GM19452 (cell line): ENCODE measurements around the gene WDR49.

Source experiments
- ATAC-seq: cut with Tn5 transposase; IDR thresholded peaks from one replicate; pipeline ENCODE4 v1.9.1; 2021; ENCODE audit not compliant: unreplicated experiment

Gene WDR49

GRCh38 chr3:167653760-167654159 is at the start of gene WDR49:
Gene WDR49, minus strand, starts transcription at chr3:167653942. Its CDS starts 517 bp downstream, at chr3:167653425.
- ATAC-seq, result no peak

- no peak for ATAC-seq
Observed at GRCh38 chr3:167700926-167701325, 47.2 kb upstream of the WDR49 start.

- ATAC-seq, result no peak
Observed at GRCh38 chr3:167700046-167700445, 46.3 kb upstream of the WDR49 start.

- ATAC-seq, result no peak
Observed at GRCh38 chr3:167694121-167694520, 40.4 kb upstream of the WDR49 start.

- ATAC-seq, result peak; percentile 100
Observed at GRCh38 chr3:167691366-167691765, 37.6 kb upstream of the WDR49 start.

- peak; percentile 84 for ATAC-seq
Observed at GRCh38 chr3:167684388-167684993, 30.7 kb upstream of the WDR49 start.

- no peak for ATAC-seq
Observed at GRCh38 chr3:167679526-167679925, 25.8 kb upstream of the WDR49 start.

- no peak for ATAC-seq
Observed at GRCh38 chr3:167675848-167676247, 22.1 kb upstream of the WDR49 start.

GRCh38 chr3:167673221-167673620 is 19.5 kb upstream of the WDR49 start:
- no peak for ATAC-seq

GRCh38 chr3:167671878-167672427 is 18.2 kb upstream of the WDR49 start:
- no peak for ATAC-seq

- ATAC-seq, result no peak
Observed at GRCh38 chr3:167669699-167670098, 16.0 kb upstream of the WDR49 start.

- no peak for ATAC-seq
Observed at GRCh38 chr3:167668651-167669050, 14.9 kb upstream of the WDR49 start.

GRCh38 chr3:167666563-167666962 is 12.8 kb upstream of the WDR49 start:
- no peak for ATAC-seq

- no peak for ATAC-seq
Observed at GRCh38 chr3:167662919-167663400, 9.2 kb upstream of the WDR49 start.

- no peak for ATAC-seq
Observed at GRCh38 chr3:167657684-167658225, 4.0 kb upstream of the WDR49 start.

- ATAC-seq, result no peak
Observed at GRCh38 chr3:167656821-167657220, 3.1 kb upstream of the WDR49 start.

- ATAC-seq, result no peak
Observed at GRCh38 chr3:167653155-167653554, 587 bp downstream of the WDR49 start.

- no peak for ATAC-seq
Observed at GRCh38 chr3:167651826-167652225, 1.9 kb downstream of the WDR49 start.

- ATAC-seq, result no peak
Observed at GRCh38 chr3:167650459-167650858, 3.3 kb downstream of the WDR49 start.

- no peak for ATAC-seq
Observed at GRCh38 chr3:167649746-167650145, 4.0 kb downstream of the WDR49 start.

- ATAC-seq, result no peak
Observed at GRCh38 chr3:167644611-167645010, 9.1 kb downstream of the WDR49 start.

- ATAC-seq, result no peak
Observed at GRCh38 chr3:167631471-167631870, 22.3 kb downstream of the WDR49 start.

GRCh38 chr3:167626490-167626889 is 27.3 kb downstream of the WDR49 start:
- ATAC-seq, result no peak
